Measurements from ENCODE around the gene C1QC.

Gene C1QC

DNA sequence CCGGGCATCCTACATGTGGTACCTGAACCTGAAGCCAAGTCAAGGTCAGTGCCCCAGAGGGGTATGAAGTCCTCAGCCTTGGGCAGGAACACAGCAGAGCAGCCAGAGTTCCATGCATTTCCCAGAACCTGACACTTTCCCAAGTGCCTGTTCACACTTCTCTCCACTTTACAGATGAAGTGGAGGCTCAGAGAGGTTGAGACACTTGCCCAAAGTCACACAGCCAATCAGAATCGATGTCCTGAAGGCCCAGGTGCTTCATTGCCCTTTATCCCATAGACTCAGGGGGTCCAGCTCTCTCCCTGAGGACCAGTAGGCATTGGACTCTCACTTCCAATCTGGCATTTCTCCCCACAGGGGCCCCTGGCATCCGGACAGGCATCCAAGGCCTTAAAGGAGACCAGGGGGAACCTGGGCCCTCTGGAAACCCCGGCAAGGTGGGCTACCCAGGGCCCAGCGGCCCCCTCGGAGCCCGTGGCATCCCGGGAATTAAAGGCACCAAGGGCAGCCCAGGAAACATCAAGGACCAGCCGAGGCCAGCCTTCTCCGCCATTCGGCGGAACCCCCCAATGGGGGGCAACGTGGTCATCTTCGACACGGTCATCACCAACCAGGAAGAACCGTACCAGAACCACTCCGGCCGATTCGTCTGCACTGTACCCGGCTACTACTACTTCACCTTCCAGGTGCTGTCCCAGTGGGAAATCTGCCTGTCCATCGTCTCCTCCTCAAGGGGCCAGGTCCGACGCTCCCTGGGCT is 4.8 kb upstream of the C1QC start:
- H3K36me3 ChIP-seq = no peaks in the 10 kb centered on the region
- DNase-seq = no peak
- H3K9me3 ChIP-seq = no peaks in the 10 kb centered on the region
- H3K27me3 ChIP-seq = no peaks in the 10 kb centered on the region
- no peak overlapping the region for H3K4me3 ChIP-seq (ENCODE audit: low read depth, low read length)
- H3K4me1 ChIP-seq = no peaks in the 10 kb centered on the region
- TF ChIP-seq, protein P1, sequence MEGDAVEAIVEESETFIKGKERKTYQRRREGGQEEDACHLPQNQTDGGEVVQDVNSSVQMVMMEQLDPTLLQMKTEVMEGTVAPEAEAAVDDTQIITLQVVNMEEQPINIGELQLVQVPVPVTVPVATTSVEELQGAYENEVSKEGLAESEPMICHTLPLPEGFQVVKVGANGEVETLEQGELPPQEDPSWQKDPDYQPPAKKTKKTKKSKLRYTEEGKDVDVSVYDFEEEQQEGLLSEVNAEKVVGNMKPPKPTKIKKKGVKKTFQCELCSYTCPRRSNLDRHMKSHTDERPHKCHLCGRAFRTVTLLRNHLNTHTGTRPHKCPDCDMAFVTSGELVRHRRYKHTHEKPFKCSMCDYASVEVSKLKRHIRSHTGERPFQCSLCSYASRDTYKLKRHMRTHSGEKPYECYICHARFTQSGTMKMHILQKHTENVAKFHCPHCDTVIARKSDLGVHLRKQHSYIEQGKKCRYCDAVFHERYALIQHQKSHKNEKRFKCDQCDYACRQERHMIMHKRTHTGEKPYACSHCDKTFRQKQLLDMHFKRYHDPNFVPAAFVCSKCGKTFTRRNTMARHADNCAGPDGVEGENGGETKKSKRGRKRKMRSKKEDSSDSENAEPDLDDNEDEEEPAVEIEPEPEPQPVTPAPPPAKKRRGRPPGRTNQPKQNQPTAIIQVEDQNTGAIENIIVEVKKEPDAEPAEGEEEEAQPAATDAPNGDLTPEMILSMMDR (IDR thresholded peaks at IDR 0.05; ENCODE audit: low read depth, low read length) = no peak

DNA sequence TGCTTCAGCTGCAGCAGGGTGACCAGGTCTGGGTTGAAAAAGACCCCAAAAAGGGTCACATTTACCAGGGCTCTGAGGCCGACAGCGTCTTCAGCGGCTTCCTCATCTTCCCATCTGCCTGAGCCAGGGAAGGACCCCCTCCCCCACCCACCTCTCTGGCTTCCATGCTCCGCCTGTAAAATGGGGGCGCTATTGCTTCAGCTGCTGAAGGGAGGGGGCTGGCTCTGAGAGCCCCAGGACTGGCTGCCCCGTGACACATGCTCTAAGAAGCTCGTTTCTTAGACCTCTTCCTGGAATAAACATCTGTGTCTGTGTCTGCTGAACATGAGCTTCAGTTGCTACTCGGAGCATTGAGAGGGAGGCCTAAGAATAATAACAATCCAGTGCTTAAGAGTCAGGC is 4.1 kb upstream of the C1QC start:
- H3K4me3 ChIP-seq (ENCODE audit: low read depth, low read length) = no peak overlapping the region
- H3K4me1 ChIP-seq = no peaks in the 10 kb centered on the region
- DNase-seq = no peak
- no peaks in the 10 kb centered on the region for H3K36me3 ChIP-seq
- H3K27me3 ChIP-seq = no peaks in the 10 kb centered on the region
- TF ChIP-seq, protein P1 (IDR thresholded peaks at IDR 0.05; ENCODE audit: low read depth, low read length) = no peak
- no peaks in the 10 kb centered on the region for H3K9me3 ChIP-seq

DNA sequence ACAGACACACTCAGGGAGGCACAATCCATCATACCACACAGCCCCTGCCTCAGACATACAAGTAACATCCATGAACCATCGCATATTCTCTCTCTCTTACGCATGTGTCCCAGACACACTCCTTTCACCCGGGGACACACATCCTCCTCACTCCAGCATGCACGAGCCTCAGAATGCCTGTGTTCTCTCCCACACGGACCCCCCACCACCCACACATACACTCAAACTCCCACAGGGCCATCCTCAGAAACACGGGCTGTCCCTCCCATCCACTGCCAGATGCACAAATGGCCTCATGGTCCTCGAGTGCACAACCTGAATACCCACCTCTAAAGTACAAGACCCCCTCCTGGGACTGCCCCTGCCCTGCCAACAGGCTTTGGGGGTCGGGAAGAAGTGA is 2.2 kb upstream of the C1QC start:
- Histone ChIP-seq H3K4me3 (ENCODE audit: low read depth, low read length) (no peak overlapping the region), H3K4me1 (no peaks in the 10 kb centered on the region), H3K9me3 (no peaks in the 10 kb centered on the region), H3K36me3 (no peaks in the 10 kb centered on the region), H3K27me3 (no peaks in the 10 kb centered on the region)
- TF ChIP-seq, protein P1 (IDR thresholded peaks at IDR 0.05; ENCODE audit: low read depth, low read length) = no peak
- no peak for DNase-seq

DNA sequence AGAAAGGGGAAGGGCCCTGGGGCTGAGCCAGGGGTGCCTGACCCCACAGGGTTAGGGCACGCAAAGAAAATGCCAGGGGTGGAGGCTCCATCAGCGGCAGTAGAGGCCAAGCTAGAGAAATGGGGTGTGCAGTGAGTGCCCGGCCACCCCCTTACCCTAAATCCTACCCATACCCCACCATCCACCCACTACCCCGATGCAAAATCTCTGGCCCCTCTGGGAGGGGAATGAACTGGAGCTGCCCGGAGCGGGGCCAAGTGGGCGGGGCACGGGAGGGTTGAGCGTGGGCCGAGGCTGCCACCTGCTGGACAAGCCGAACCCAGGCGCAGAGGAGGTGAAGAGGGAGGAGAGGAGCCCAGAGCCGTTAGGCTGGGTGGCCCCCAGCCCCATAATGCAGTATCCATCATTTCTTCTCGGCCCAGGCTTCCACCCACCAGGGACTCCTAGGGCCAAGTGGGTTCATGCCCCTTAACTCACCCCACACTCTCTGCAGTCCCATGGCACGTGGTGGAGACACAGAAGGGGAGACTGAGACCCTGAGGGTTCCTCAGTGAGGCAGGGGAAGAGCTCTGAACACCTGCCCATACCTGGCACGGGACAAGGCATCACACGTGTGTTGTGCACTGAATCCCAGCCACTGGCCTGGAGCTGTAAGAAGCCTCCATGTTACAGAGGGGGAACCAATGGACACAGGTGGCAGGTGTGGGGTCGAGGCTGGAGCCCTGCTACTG is 1.4 kb upstream of the C1QC start:
- TF ChIP-seq, protein P1 (IDR thresholded peaks at IDR 0.05; ENCODE audit: low read depth, low read length) = peak; percentile 70
- no peaks in the 10 kb centered on the region for H3K27me3 ChIP-seq
- H3K36me3 ChIP-seq = no peaks in the 10 kb centered on the region
- no peaks in the 10 kb centered on the region for H3K4me1 ChIP-seq
- H3K9me3 ChIP-seq = no peaks in the 10 kb centered on the region
- H3K4me3 ChIP-seq (ENCODE audit: low read depth, low read length) = no peak overlapping the region
- peak; percentile 75 for DNase-seq

DNA sequence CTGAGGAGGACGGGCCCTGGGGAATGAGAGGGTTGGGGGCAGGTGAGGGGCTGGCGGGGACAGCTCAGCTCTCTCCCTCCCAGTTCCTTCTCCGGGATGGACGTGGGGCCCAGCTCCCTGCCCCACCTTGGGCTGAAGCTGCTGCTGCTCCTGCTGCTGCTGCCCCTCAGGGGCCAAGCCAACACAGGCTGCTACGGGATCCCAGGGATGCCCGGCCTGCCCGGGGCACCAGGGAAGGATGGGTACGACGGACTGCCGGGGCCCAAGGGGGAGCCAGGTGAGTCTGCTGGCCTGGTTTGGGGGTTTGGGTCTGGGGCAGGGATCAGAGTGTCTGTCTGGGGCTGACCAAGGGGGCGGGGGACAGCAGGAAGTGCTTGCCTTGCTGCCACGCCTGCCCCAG is 495 bp downstream of the C1QC start:
- Histone ChIP-seq H3K4me3 (ENCODE audit: low read depth, low read length) (no peak overlapping the region), H3K36me3 (no peaks in the 10 kb centered on the region), H3K27me3 (no peaks in the 10 kb centered on the region), H3K9me3 (no peaks in the 10 kb centered on the region), H3K4me1 (no peaks in the 10 kb centered on the region)
- TF ChIP-seq, protein P1 (IDR thresholded peaks at IDR 0.05; ENCODE audit: low read depth, low read length) = no peak
- DNase-seq = no peak

DNA sequence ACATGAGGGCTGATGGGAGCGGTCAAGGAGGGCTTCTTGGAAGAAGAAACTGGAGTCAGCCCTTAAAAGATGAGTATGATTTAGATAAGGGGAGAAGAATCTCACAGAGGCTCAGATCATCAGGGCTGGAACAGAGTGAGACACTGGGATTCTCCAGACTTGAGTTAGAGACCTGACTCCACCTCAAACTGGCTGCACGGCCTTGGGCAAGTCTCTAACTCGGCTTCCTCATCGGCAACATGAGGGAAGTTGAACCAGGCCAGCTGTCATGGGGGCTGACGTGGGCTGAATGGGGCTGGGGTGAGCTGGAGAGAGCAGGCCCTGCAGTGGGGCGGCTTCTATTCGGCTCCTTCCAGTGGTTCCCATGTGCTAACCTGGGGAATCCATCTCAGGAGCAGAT is 2.5 kb downstream of the C1QC start:
- TF ChIP-seq, protein P1 (IDR thresholded peaks at IDR 0.05; ENCODE audit: low read depth, low read length) = no peak
- no peaks in the 10 kb centered on the region for H3K9me3 ChIP-seq
- H3K27me3 ChIP-seq = no peaks in the 10 kb centered on the region
- no peaks in the 10 kb centered on the region for H3K4me1 ChIP-seq
- no peak for DNase-seq
- H3K4me3 ChIP-seq (ENCODE audit: low read depth, low read length) = no peak overlapping the region
- H3K36me3 ChIP-seq = no peaks in the 10 kb centered on the region
